ENCODE data around the gene ATG7. TPM values are rescaled to one million over a fixed set of nuclear protein-coding genes. Genes with fewer than 3 reads are reported as not detected.
A peak's percentile ranks its signal among the peaks of the same experiment; 100 is the strongest.

Gene ATG7
- polyA plus RNA-seq, 4 donors: 7.8 to 16.3 (median 11.6) TPM

- 94 to 96% (median 95%) methylated on average over 17 to 19 of the region's 19 CpGs for WGBS, 3 donors
- Histone ChIP-seq H3K27me3 (ENCODE audit: control insufficient read depth in 3 of 3, insufficient read depth in 3 of 3, low read length in 3 of 3) (no peaks in the 10 kb centered on the region), H3K27ac (ENCODE audit: low read depth in 1 of 3, low read length in 2 of 3) (no peak overlapping the region), H3K4me1 (ENCODE audit: control insufficient read depth in 3 of 3, insufficient read depth in 2 of 3, low read depth in 1 of 3, low read length in 2 of 3) (peaks cover 0 to 3% (median under 1%) of the 10 kb centered on the region in 3 donors), H3K9me3 (ENCODE audit: control insufficient read depth in 2 of 2, insufficient read depth in 1 of 2, low read depth in 1 of 2, low read length in 1 of 2) (no peaks in the 10 kb centered on the region), H3K36me3 (ENCODE audit: control insufficient read depth in 3 of 3, insufficient read depth in 2 of 3, low read depth in 1 of 3, low read length in 3 of 3) (peaks cover 0 to 93% (median 0%) of the 10 kb centered on the region in 3 donors), H3K4me3 (ENCODE audit: low read depth in 1 of 3, low read length in 3 of 3) (no peak overlapping the region)
- DNase-seq (no peak), FAIRE-seq (no peak)
These were observed 292.4 kb downstream of the ATG7 start for GRCh38 chr3:11564577-11565001.

- peaks cover 0 to 3% (median 3%) of the 10 kb centered on the region in 3 donors for H3K4me1 ChIP-seq (ENCODE audit: control insufficient read depth in 3 of 3, insufficient read depth in 2 of 3, low read depth in 1 of 3, low read length in 2 of 3)
- DNase-seq (no peak), FAIRE-seq (no peak)
- no peaks in the 10 kb centered on the region for H3K27me3 ChIP-seq (ENCODE audit: control insufficient read depth in 3 of 3, insufficient read depth in 3 of 3, low read length in 3 of 3)
- H3K36me3 ChIP-seq (ENCODE audit: control insufficient read depth in 3 of 3, insufficient read depth in 2 of 3, low read depth in 1 of 3, low read length in 3 of 3): peaks cover 0 to 93% (median 0%) of the 10 kb centered on the region in 3 donors
- no peak overlapping the region for H3K27ac ChIP-seq (ENCODE audit: low read depth in 1 of 3, low read length in 2 of 3)
- no peak overlapping the region for H3K4me3 ChIP-seq (ENCODE audit: low read depth in 1 of 3, low read length in 3 of 3)
- H3K9me3 ChIP-seq (ENCODE audit: control insufficient read depth in 2 of 2, insufficient read depth in 1 of 2, low read depth in 1 of 2, low read length in 1 of 2): no peaks in the 10 kb centered on the region
- 89 to 94% (median 94%) methylated on average over 16 of the region's 16 CpGs for WGBS, 3 donors
These were observed 292.9 kb downstream of the ATG7 start for GRCh38 chr3:11565072-11565471.

GRCh38 chr3:11565492-11565891, 293.3 kb downstream of the ATG7 start:
- H3K36me3 ChIP-seq (ENCODE audit: control insufficient read depth in 3 of 3, insufficient read depth in 2 of 3, low read depth in 1 of 3, low read length in 3 of 3): peaks cover 0 to 92% (median 0%) of the 10 kb centered on the region in 3 donors
- FAIRE-seq (no peak), DNase-seq (no peak)
- H3K4me3 ChIP-seq (ENCODE audit: low read depth in 1 of 3, low read length in 3 of 3): no peak overlapping the region
- H3K9me3 ChIP-seq (ENCODE audit: control insufficient read depth in 2 of 2, insufficient read depth in 1 of 2, low read depth in 1 of 2, low read length in 1 of 2): no peaks in the 10 kb centered on the region
- H3K27ac ChIP-seq (ENCODE audit: low read depth in 1 of 3, low read length in 2 of 3): no peak overlapping the region
- H3K4me1 ChIP-seq (ENCODE audit: control insufficient read depth in 3 of 3, insufficient read depth in 2 of 3, low read depth in 1 of 3, low read length in 2 of 3): peaks cover 0 to 3% (median 3%) of the 10 kb centered on the region in 3 donors
- WGBS, 3 donors: 88 to 95% (median 95%) methylated on average over 12 of the region's 12 CpGs
- no peaks in the 10 kb centered on the region for H3K27me3 ChIP-seq (ENCODE audit: control insufficient read depth in 3 of 3, insufficient read depth in 3 of 3, low read length in 3 of 3)

GRCh38 chr3:11565932-11566331, 293.7 kb downstream of the ATG7 start:
- H3K9me3 ChIP-seq (ENCODE audit: control insufficient read depth in 2 of 2, insufficient read depth in 1 of 2, low read depth in 1 of 2, low read length in 1 of 2): no peaks in the 10 kb centered on the region
- H3K4me3 ChIP-seq (ENCODE audit: low read depth in 1 of 3, low read length in 3 of 3): no peak overlapping the region
- peaks cover 0 to 3% (median 3%) of the 10 kb centered on the region in 3 donors for H3K4me1 ChIP-seq (ENCODE audit: control insufficient read depth in 3 of 3, insufficient read depth in 2 of 3, low read depth in 1 of 3, low read length in 2 of 3)
- FAIRE-seq: no peak
- WGBS, 3 donors: 94 to 97% (median 96%) methylated on average over 9 of the region's 9 CpGs
- H3K27me3 ChIP-seq (ENCODE audit: control insufficient read depth in 3 of 3, insufficient read depth in 3 of 3, low read length in 3 of 3): no peaks in the 10 kb centered on the region
- no peak for DNase-seq
- no peak overlapping the region for H3K27ac ChIP-seq (ENCODE audit: low read depth in 1 of 3, low read length in 2 of 3)
- peaks cover 0 to 91% (median 0%) of the 10 kb centered on the region in 3 donors for H3K36me3 ChIP-seq (ENCODE audit: control insufficient read depth in 3 of 3, insufficient read depth in 2 of 3, low read depth in 1 of 3, low read length in 3 of 3)

GRCh38 chr3:11566478-11566877, 294.3 kb downstream of the ATG7 start:
- Histone ChIP-seq H3K36me3 (ENCODE audit: control insufficient read depth in 3 of 3, insufficient read depth in 2 of 3, low read depth in 1 of 3, low read length in 3 of 3) (peaks cover 0 to 91% (median 0%) of the 10 kb centered on the region in 3 donors), H3K4me1 (ENCODE audit: control insufficient read depth in 3 of 3, insufficient read depth in 2 of 3, low read depth in 1 of 3, low read length in 2 of 3) (peaks cover 0 to 3% (median 3%) of the 10 kb centered on the region in 3 donors)

GRCh38 chr3:11566916-11567315, 294.7 kb downstream of the ATG7 start:
- H3K27me3 ChIP-seq (ENCODE audit: control insufficient read depth in 3 of 3, insufficient read depth in 3 of 3, low read length in 3 of 3): no peaks in the 10 kb centered on the region
- peaks cover 0 to 91% (median 0%) of the 10 kb centered on the region in 3 donors for H3K36me3 ChIP-seq (ENCODE audit: control insufficient read depth in 3 of 3, insufficient read depth in 2 of 3, low read depth in 1 of 3, low read length in 3 of 3)
- peaks cover 0 to 3% (median 3%) of the 10 kb centered on the region in 3 donors for H3K4me1 ChIP-seq (ENCODE audit: control insufficient read depth in 3 of 3, insufficient read depth in 2 of 3, low read depth in 1 of 3, low read length in 2 of 3)
- 91 to 96% (median 94%) methylated on average over 17 of the region's 17 CpGs for WGBS, 3 donors
- no peak overlapping the region for H3K4me3 ChIP-seq (ENCODE audit: low read depth in 1 of 3, low read length in 3 of 3)
- H3K9me3 ChIP-seq (ENCODE audit: control insufficient read depth in 2 of 2, insufficient read depth in 1 of 2, low read depth in 1 of 2, low read length in 1 of 2): no peaks in the 10 kb centered on the region
- FAIRE-seq (no peak), DNase-seq (no peak)
- no peak overlapping the region for H3K27ac ChIP-seq (ENCODE audit: low read depth in 1 of 3, low read length in 2 of 3)

More at GRCh38 chr3:11566478-11566877, 294.3 kb downstream of the ATG7 start:
- H3K27ac ChIP-seq (ENCODE audit: low read depth in 1 of 3, low read length in 2 of 3): no peak overlapping the region
- H3K4me3 ChIP-seq (ENCODE audit: low read depth in 1 of 3, low read length in 3 of 3): no peak overlapping the region
- FAIRE-seq (no peak), DNase-seq (no peak)
- WGBS, 3 donors: 95 to 97% (median 96%) methylated on average over 20 of the region's 20 CpGs
- no peaks in the 10 kb centered on the region for H3K9me3 ChIP-seq (ENCODE audit: control insufficient read depth in 2 of 2, insufficient read depth in 1 of 2, low read depth in 1 of 2, low read length in 1 of 2)
- H3K27me3 ChIP-seq (ENCODE audit: control insufficient read depth in 3 of 3, insufficient read depth in 3 of 3, low read length in 3 of 3): no peaks in the 10 kb centered on the region

GRCh38 chr3:11567516-11568467, 295.6 kb downstream of the ATG7 start:
- peaks cover 0 to 88% (median 0%) of the 10 kb centered on the region in 3 donors for H3K36me3 ChIP-seq (ENCODE audit: control insufficient read depth in 3 of 3, insufficient read depth in 2 of 3, low read depth in 1 of 3, low read length in 3 of 3)
- H3K4me3 ChIP-seq (ENCODE audit: low read depth in 1 of 3, low read length in 3 of 3): no peak overlapping the region
- no peaks in the 10 kb centered on the region for H3K27me3 ChIP-seq (ENCODE audit: control insufficient read depth in 3 of 3, insufficient read depth in 3 of 3, low read length in 3 of 3)
- DNase-seq: no peak
- WGBS, 3 donors: 88 to 93% (median 92%) methylated on average over 27 of the region's 27 CpGs
- no peaks in the 10 kb centered on the region for H3K9me3 ChIP-seq (ENCODE audit: control insufficient read depth in 2 of 2, insufficient read depth in 1 of 2, low read depth in 1 of 2, low read length in 1 of 2)
- H3K4me1 ChIP-seq (ENCODE audit: control insufficient read depth in 3 of 3, insufficient read depth in 2 of 3, low read depth in 1 of 3, low read length in 2 of 3): peaks cover 0 to 3% (median 3%) of the 10 kb centered on the region in 3 donors
- no peak for FAIRE-seq
- H3K27ac ChIP-seq (ENCODE audit: low read depth in 1 of 3, low read length in 2 of 3): peak overlapping the region in 2 of 3 donors; percentile 69 to 85

- FAIRE-seq (no peak), DNase-seq (no peak)
- Histone ChIP-seq H3K27ac (ENCODE audit: low read depth in 1 of 3, low read length in 2 of 3) (peak overlapping the region in 2 of 3 donors; percentile 69 to 85), H3K27me3 (ENCODE audit: control insufficient read depth in 3 of 3, insufficient read depth in 3 of 3, low read length in 3 of 3) (no peaks in the 10 kb centered on the region), H3K36me3 (ENCODE audit: control insufficient read depth in 3 of 3, insufficient read depth in 2 of 3, low read depth in 1 of 3, low read length in 3 of 3) (peaks cover 0 to 84% (median 0%) of the 10 kb centered on the region in 3 donors), H3K4me3 (ENCODE audit: low read depth in 1 of 3, low read length in 3 of 3) (no peak overlapping the region), H3K9me3 (ENCODE audit: control insufficient read depth in 2 of 2, insufficient read depth in 1 of 2, low read depth in 1 of 2, low read length in 1 of 2) (no peaks in the 10 kb centered on the region), H3K4me1 (ENCODE audit: control insufficient read depth in 3 of 3, insufficient read depth in 2 of 3, low read depth in 1 of 3, low read length in 2 of 3) (peaks cover 0 to 3% (median 3%) of the 10 kb centered on the region in 3 donors)
- WGBS, 3 donors: 59 to 81% (median 77%) methylated on average over 29 of the region's 29 CpGs
These were observed 296.4 kb downstream of the ATG7 start for GRCh38 chr3:11568503-11569155.
